ENCODE data around the gene PLOD3.
"Not testable (repeated sequence)": the region's sequence is repeated elsewhere in the genome, so short reads cannot be mapped to it uniquely, and the experiment has no call there.

PLOD3 gene

DNA sequence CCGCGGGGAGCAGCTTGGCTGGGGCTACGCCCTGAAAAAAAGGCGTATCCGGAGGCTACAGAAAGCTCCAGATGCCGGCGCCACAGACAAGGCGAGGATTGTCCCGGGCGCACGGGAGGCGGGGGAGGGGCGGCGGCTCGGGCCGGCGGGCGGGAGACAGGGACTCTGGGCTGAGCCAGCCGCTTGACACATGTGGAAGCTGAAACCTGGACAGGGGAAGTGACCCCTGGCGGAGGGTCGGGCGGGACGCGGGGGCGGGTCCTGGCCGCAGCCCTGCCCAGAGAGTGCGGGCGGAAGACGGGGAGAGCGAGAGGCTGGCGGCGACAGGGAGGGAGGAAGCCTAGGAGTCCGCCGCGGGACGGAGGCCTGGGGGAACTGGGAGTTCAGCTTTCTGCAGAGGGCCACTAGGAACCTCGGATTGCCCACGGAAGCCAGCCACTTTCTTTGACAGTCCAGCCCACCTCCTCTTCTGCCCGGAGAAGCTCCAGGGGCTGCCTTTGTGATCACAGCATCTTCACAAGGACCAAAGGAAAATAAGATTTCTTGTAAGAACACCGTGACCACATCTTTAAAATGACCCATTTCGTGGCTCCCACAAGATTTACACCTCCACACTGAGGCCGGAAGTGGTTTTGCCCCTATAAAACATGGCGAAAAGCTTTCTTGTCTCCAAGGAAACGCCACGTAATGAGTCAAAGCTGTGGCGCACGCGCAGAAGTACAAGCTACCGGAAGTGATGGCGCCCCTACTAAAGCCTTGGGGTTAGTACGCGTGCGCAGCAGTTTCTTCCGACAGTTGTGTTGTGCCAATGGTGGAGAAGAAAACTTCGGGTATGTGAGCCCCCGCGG, at the start of gene PLOD3, which contains the start of gene ZNHIT1:
Gene PLOD3 (minus strand): TSS at position 194 of the 848 bp plus-strand sequence. CDS start 307 bp downstream, outside the sequence.
Gene ZNHIT1 (plus strand): TSS at position 778 of the 848 bp plus-strand sequence. CDS start 31 bp downstream, at position 809.
- DNase-seq (ENCODE audit: low spot score) = peak; percentile 99

GRCh38 chr7:101265622-101266516, 48.5 kb upstream of the PLOD3 start:
- no peak for DNase-seq (ENCODE audit: low spot score)

DNA sequence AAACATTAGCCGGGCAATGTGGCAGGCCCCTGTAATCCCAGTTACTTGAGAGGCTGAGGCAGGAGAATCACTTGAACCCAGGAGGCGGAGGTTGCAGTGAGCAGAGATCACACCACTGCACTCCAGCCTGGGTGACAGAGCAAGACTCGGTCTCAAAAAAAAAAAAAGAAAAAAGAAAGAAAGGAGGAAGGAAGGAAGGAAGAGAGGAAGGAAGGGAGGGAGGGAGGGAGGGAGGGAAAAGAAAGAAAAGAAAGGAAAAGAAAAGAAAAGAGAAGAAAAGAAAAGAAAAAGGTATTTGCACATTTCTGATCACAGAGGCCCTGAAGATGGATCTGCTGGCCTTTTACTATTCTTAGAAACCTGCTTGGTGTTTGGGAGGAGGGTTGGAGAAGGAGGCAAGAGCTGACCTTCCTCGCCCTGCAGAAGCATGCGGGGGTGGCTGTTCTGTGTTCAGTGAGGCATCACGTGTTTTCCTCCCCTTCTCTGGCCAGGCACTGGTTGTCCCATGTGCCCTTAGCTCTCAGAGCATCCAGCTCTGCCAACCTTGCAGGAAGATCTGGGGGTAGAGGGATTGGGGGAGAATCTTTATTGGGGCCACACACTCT, 46.8 kb upstream of the PLOD3 start:
- DNase-seq (ENCODE audit: low spot score) = not testable (repeated sequence)

- DNase-seq (ENCODE audit: low spot score) = no peak
Measured at GRCh38 chr7:101258243-101258731, 40.9 kb upstream of the PLOD3 start.

DNA sequence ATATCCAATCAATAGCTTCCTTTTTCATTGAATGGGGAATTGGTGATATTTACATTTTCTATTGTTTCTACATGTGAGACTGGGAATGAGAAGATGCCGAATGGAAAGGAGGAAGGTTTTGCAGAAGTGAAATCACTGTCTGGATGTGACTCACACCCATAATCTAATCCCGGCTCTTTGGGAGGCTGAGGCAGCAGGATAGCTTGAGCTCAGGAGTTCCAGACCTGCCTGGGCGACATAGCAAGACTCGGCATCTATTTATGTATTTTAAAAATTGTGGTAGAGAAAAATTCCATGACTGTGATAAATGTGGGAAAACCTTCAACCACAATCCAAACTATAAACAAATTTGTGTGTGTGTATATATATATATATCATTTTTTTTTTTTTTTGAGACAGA, 38.4 kb upstream of the PLOD3 start:
- DNase-seq (ENCODE audit: low spot score) = no peak

DNA sequence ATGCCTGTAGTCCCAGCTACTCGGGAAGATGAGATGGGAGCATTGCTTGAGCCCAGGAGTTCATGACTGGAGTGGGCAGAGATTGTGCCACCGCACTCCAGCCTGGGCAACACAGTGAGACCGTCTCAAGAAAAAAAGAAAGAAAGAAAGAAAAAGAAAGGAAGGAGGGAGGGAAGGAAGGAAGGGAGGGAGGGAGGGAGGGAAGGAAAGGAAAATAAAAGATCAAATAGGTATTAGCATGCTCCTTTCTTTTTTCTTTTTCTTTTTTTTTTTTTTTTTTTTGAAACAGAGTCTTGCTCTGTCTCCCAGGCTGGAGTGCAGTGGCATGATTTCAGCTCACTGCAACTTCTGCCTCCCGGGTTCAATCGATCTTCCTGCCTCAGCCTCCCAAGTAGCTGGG, 35.8 kb upstream of the PLOD3 start:
- DNase-seq (ENCODE audit: low spot score) = not testable (repeated sequence)

DNA sequence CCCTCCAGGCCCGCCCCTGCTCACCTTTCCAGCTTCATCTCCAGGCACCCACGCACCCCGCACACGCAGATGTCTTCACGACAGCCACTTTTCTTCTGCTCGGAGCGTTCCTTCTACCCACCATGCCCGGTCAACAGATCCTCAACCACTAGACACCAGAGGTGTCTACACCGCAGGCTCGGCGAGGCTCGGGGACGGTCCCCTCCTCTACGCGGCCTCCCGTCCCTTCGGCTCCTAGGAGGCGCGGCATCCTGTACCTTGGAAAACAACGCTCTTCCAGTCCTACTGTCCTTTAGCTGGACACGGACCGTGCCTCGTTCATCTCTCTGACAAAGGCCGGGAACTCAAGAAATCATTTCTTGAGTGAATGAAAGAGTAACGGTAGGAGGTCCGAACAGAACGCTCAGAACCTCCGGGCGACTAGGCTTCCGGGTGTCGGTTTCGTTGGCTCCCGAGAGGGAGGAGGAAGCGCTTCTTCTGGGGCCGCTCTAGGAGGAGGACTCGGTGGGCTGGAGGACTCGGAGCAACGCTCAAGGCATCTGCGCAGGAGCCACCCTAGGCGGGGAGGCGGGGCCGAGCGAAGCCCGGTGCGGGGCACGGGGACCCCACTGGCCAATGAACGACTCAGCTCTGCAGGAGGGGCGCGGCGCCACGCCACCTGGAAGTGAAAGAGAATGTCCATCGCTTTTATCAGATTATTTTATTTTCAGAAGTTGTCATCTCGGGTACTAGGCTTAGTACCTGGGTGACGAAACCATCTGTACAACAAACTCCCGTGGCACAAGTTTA, 34.7 kb upstream of the PLOD3 start:
- peak; percentile 96 for DNase-seq (ENCODE audit: low spot score)

DNA sequence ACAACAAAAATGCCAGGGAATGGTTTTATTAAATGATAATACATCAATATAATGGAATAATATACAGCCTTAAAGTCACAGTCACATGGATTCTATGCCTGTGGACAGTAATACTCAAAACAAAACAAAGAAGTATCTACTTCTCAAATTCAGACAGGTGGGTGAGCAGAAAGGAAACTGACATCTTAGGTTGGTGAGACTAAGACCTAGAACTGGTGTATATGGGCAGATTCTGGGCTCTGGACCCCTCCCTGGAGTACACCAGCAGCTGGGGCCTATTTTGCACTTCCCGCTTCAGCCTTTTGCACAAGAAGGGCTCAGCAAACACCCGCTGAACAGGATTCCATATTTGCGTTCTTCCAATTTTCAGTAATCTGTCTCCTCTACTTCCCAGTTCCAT, 32.9 kb upstream of the PLOD3 start:
- no peak for DNase-seq (ENCODE audit: low spot score)

- DNase-seq (ENCODE audit: low spot score) = no peak
Measured at GRCh38 chr7:101248276-101248675, 30.9 kb upstream of the PLOD3 start.

- peak; percentile 95 for DNase-seq (ENCODE audit: low spot score)
Measured at GRCh38 chr7:101245147-101245668, 27.8 kb upstream of the PLOD3 start.

- DNase-seq (ENCODE audit: low spot score) = peak; percentile 90
Measured at GRCh38 chr7:101244375-101245146, 27.2 kb upstream of the PLOD3 start, which contains the start of gene FIS1. Gene FIS1, minus strand, starts transcription at chr7:101245081. Its CDS starts 77 bp downstream, at chr7:101245004.

DNA sequence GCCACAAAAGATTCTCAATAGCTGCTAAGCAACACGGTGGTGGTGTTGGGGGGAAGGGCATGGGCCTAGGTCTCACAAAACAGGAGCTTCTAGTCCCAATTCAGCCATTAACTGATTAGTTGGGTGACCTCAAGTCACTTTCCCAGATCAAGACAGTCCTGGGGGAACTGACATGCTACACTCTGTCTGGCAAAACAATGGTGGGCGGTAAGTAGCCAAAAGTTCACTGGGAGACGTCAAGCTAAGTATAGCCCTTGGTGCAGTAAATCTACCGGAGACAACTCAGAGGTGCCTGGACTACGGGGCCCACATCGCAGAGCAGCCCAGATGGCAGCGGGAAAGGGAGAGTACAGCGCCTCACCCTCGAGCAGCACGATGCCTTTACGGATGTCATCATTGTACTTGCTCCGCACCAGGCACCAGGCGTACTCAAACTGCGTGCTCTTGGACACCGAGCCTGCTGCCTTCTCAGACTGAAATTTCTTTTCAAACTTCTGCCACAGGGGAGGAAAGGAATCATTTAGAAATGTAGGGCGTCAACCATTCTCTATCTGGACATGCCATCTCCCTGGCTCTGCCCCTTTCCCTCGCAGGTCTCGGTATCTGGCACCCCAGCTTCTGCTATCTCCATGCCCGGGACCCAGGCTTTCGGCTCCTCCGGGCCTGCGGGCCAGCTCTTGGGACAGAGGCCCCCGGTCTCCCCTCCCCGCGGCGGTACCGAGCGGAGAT, 26.4 kb upstream of the PLOD3 start:
- DNase-seq (ENCODE audit: low spot score) = peak; percentile 84

GRCh38 chr7:101241443-101242349, 24.3 kb upstream of the PLOD3 start:
- DNase-seq (ENCODE audit: low spot score) = no peak

GRCh38 chr7:101241015-101241363, 23.6 kb upstream of the PLOD3 start:
- DNase-seq (ENCODE audit: low spot score) = no peak

DNA sequence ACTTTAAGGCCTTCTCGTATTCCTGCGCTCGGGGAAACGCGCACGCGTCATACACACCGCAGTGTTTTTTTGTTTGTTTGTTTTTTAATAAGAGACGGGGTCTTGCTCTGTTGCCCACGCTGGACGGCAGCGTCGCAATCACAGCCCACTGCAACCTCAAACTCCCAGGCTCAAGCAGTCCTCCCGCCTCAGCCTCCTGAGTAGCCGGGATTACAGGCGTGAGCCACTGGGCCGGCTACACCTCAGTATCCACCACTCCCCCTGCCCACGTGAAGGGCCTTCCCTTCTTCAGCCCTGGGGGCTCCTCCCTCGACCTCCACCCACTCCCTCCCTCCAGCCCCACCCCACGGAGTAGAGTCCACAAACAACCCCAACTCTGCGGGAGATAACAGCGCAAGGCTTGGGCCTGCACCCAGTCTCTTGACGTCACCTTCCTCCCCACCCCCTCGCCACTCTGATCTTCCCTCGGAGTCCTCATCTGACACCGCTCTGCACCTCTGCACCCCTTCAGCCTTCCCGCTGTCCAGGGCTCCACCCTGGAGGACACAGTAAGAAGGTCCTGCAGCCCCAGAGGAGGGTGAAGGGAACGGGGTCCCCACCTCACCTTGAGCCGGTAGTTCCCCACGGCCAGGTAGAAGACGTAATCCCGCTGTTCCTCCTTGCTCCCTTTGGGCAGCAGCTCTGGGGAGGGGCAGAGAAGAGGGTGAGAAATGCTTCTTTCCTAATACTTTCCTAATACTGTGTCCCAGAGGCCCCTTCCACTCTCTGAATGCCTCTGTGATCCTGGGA, 23.0 kb upstream of the PLOD3 start:
- no peak for DNase-seq (ENCODE audit: low spot score)

DNA sequence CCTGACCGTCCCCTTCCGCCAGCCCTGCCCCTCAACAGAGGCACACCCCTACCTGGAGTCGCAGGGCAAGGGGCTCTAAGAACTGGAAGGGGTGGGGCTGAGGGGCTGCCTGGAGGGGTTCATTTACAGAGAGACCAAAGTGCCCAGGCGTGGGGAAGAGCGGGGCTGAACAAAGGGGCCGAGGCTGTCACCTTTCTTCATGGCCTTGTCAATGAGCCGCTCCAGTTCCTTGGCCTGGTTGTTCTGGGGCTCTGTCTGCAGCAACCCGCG, 22.5 kb upstream of the PLOD3 start:
- no peak for DNase-seq (ENCODE audit: low spot score)

GRCh38 chr7:101239191-101239950, 22.0 kb upstream of the PLOD3 start:
- no peak for DNase-seq (ENCODE audit: low spot score)

Measured in HuH-7 (cell line).